Anterior cingulate cortex (tissue), 58 donors: ENCODE data around the gene KCTD19.
A peak's percentile ranks its signal among the peaks of the same experiment; 100 is the strongest.
"Not testable (repeated sequence)": the region's sequence is repeated elsewhere in the genome, so short reads cannot be mapped to it uniquely, and the experiment has no call there.

Experiments
- DNase-seq, 58 donors: peaks; one replicate each; lab custom pipeline; 2025; lab: John Stamatoyannopoulos, UW

Gene KCTD19

GRCh38 chr16:67326472-67327309 is at the start of gene KCTD19, which contains the start of gene LRRC36:
TSS of gene KCTD19 (minus strand) at chr16:67326741. CDS start at chr16:67326707, 34 bp downstream.
TSS of gene LRRC36 (plus strand) at chr16:67326815. CDS start at chr16:67326863, 48 bp downstream.
- peak in 34 of 58 donors; percentile 2 to 55 (median 17) for DNase-seq

- DNase-seq = not testable (repeated sequence)
Observed at GRCh38 chr16:67376012-67376411, 49.5 kb upstream of the KCTD19 start.

- DNase-seq = peak in 2 of 58 donors; percentile 15 to 56
Observed at GRCh38 chr16:67372664-67373063, 46.1 kb upstream of the KCTD19 start.

- DNase-seq = no peak
Observed at GRCh38 chr16:67370661-67371060, 44.1 kb upstream of the KCTD19 start.

- no peak for DNase-seq
Observed at GRCh38 chr16:67364600-67365235, 38.2 kb upstream of the KCTD19 start.

GRCh38 chr16:67361038-67361437 is 34.5 kb upstream of the KCTD19 start:
- DNase-seq = no peak

GRCh38 chr16:67359540-67360269 is 33.2 kb upstream of the KCTD19 start:
- not testable (repeated sequence) for DNase-seq

GRCh38 chr16:67357561-67357960 is 31.0 kb upstream of the KCTD19 start:
- no peak for DNase-seq

- no peak for DNase-seq
Observed at GRCh38 chr16:67356396-67356795, 29.9 kb upstream of the KCTD19 start.

- DNase-seq = not testable (repeated sequence)
Observed at GRCh38 chr16:67352463-67352862, 25.9 kb upstream of the KCTD19 start.

GRCh38 chr16:67350324-67350723 is 23.8 kb upstream of the KCTD19 start:
- no peak for DNase-seq

GRCh38 chr16:67349172-67349571 is 22.6 kb upstream of the KCTD19 start:
- DNase-seq = no peak

- DNase-seq = no peak
Observed at GRCh38 chr16:67346341-67346740, 19.8 kb upstream of the KCTD19 start.

- DNase-seq = no peak
Observed at GRCh38 chr16:67345401-67345800, 18.9 kb upstream of the KCTD19 start.

- DNase-seq = no peak
Observed at GRCh38 chr16:67342616-67343015, 16.1 kb upstream of the KCTD19 start.

GRCh38 chr16:67341250-67341649 is 14.7 kb upstream of the KCTD19 start:
- DNase-seq = no peak

- DNase-seq = no peak
Observed at GRCh38 chr16:67339453-67339852, 12.9 kb upstream of the KCTD19 start.

GRCh38 chr16:67336648-67337047 is 10.1 kb upstream of the KCTD19 start:
- DNase-seq = no peak

GRCh38 chr16:67336116-67336515 is 9.6 kb upstream of the KCTD19 start:
- DNase-seq = no peak

GRCh38 chr16:67333315-67333714 is 6.8 kb upstream of the KCTD19 start:
- DNase-seq = no peak

- no peak for DNase-seq
Observed at GRCh38 chr16:67329901-67330300, 3.4 kb upstream of the KCTD19 start.
